SIG-M5 treated with dmso at 0.1 percent for 504 hours (cell line): ENCODE results near the gene HIC2.
"Not testable (repeated sequence)": the region's sequence is repeated elsewhere in the genome, so short reads cannot be mapped to it uniquely, and the experiment has no call there.

Experiments used
- DNase-seq: peaks from one replicate; lab custom pipeline; 2025; ENCODE audit not compliant: unreplicated experiment; lab: John Stamatoyannopoulos, UW

Gene HIC2

GRCh38 chr22:21449531-21450319, 32.6 kb downstream of the HIC2 start:
- DNase-seq: no peak

GRCh38 chr22:21450320-21450831, 33.2 kb downstream of the HIC2 start:
- no peak for DNase-seq

GRCh38 chr22:21450858-21451353, 33.7 kb downstream of the HIC2 start:
- no peak for DNase-seq

GRCh38 chr22:21451545-21452520, 34.7 kb downstream of the HIC2 start:
- DNase-seq: no peak

GRCh38 chr22:21452666-21453065, 35.5 kb downstream of the HIC2 start:
- not testable (repeated sequence) for DNase-seq

- DNase-seq: not testable (repeated sequence)
Measured at GRCh38 chr22:21454998-21455333, 37.8 kb downstream of the HIC2 start.

- no peak for DNase-seq
Measured at GRCh38 chr22:21455334-21456089, 38.3 kb downstream of the HIC2 start.

- no peak for DNase-seq
Measured at GRCh38 chr22:21457023-21457787, 40.0 kb downstream of the HIC2 start.

- not testable (repeated sequence) for DNase-seq
Measured at GRCh38 chr22:21462672-21463071, 45.5 kb downstream of the HIC2 start.

- not testable (repeated sequence) for DNase-seq
Measured at GRCh38 chr22:21467337-21468193, 50.4 kb downstream of the HIC2 start, which contains the start of gene TMEM191C. Gene TMEM191C, plus strand, starts transcription at chr22:21467387. Its CDS starts 73 bp downstream, at chr22:21467460.

- DNase-seq: not testable (repeated sequence)
Measured at GRCh38 chr22:21468194-21469096, 51.3 kb downstream of the HIC2 start.

GRCh38 chr22:21469097-21469994, 52.2 kb downstream of the HIC2 start:
- DNase-seq: not testable (repeated sequence)

- not testable (repeated sequence) for DNase-seq
Measured at GRCh38 chr22:21472984-21473383, 55.8 kb downstream of the HIC2 start.

GRCh38 chr22:21473664-21474063, 56.5 kb downstream of the HIC2 start:
- DNase-seq: not testable (repeated sequence)

GRCh38 chr22:21484039-21484438, 66.9 kb downstream of the HIC2 start:
- not testable (repeated sequence) for DNase-seq

GRCh38 chr22:21487723-21488122, 70.6 kb downstream of the HIC2 start:
- DNase-seq: not testable (repeated sequence)

GRCh38 chr22:21489149-21489680, 72.0 kb downstream of the HIC2 start:
- DNase-seq: not testable (repeated sequence)
